GM18858 (cell line): ENCODE results near the gene FAT1.

Source experiments
- ATAC-seq: cut with Tn5 transposase; IDR thresholded peaks from one replicate; pipeline ENCODE4 v1.9.1; 2021; ENCODE audit not compliant: unreplicated experiment

FAT1 gene

DNA sequence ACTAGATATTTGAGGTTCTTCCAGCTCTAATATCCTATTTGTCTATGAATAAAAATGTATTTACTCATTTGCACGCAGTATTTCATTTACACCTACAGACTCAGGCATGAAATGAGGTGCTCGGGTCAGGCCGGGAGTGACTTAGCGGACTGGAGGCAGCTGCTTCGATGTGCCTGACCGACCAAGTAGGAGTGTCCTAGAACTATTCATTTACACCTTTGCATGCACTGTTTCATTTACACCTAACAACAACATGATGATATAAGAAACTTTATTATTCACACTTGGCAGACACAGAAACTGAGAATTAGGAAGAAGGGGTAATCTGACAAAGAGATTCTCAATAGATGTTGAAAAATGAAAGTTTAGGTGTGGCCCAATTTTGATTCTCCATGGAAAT lies 28.7 kb upstream of the FAT1 start:
- ATAC-seq: no peak

DNA sequence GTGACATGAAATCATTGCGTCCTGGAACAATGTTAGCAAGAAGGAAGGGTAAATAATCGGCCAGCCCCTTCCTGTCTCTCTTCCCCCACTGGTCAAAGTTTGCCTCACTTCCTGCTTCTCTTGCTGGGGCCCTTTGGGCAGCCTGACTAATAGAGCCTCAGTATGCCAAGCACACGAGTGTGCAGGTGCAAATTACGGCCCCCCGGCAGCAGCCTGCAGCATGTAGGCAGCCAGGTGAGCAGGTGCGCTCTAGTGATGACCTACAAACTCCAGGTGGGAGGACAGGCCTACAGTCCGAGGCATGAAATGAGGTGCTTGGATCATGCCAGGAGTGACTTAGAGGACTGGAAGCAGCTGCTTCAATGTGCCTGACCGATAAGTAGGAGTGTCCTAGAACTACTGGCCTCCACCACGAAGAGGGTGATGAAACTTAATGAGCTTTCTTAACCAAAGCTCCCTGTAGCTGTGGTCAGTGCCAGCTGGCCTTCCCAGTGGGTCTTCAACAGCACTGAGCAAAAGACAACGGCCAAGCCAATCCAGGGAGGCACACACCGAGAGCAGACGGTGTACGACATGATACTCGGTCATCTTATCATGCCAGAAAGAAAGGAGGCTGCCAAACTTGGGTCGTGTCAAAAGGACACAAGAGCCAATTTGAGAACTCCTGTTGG lies 26.1 kb upstream of the FAT1 start:
- no peak for ATAC-seq

GRCh38 chr4:186746581-186746980 lies 22.9 kb upstream of the FAT1 start:
- no peak for ATAC-seq

- no peak for ATAC-seq
These were observed 19.6 kb upstream of the FAT1 start for GRCh38 chr4:186743261-186743660.

DNA sequence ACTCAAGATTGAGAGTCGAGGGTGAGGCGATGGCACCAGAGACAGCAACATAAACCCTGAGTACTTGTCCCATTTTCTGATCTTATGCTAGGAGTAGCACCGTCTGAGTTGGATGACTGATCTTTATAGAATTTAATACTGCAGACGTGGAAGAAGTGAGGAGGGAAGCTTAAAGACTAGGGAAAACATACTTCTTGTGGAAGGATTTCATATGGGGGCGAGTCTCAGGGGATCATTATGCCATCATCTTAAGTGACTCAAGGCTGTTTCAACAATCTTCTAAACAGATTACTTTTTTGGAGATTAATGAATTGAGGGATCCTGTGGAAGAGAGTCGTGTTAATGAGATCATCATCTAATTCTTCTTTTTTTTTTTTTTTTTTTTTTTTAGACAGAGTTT lies 17.2 kb upstream of the FAT1 start:
- no peak for ATAC-seq

GRCh38 chr4:186739802-186740434 lies 16.3 kb upstream of the FAT1 start:
- no peak for ATAC-seq

- ATAC-seq: no peak
These were observed 15.7 kb upstream of the FAT1 start for GRCh38 chr4:186739317-186739716.

GRCh38 chr4:186738421-186738820 lies 14.8 kb upstream of the FAT1 start:
- ATAC-seq: no peak

DNA sequence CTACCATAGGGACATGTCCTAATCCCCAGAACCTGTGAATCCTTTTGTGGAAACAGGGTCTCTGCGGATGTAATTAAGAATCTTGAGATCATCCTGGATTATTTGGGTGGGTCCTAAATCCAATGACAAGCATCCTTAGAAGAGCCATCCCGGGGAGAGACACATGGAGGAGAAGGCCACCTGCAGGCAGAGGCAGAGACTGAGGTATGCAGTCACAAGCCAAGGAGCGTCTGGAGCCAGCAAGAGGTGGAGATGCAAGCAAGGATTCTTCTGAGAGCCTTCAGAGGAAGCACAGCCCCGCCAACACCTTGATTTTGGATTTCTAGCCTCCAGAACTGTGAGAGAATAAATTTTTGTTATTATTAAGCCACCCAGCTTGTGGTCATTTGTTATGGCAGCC lies 13.8 kb upstream of the FAT1 start:
- ATAC-seq: no peak

GRCh38 chr4:186736466-186736865 lies 12.8 kb upstream of the FAT1 start:
- ATAC-seq: no peak

GRCh38 chr4:186734251-186734650 lies 10.6 kb upstream of the FAT1 start:
- no peak for ATAC-seq

- no peak for ATAC-seq
These were observed 10.1 kb upstream of the FAT1 start for GRCh38 chr4:186733778-186734177.

DNA sequence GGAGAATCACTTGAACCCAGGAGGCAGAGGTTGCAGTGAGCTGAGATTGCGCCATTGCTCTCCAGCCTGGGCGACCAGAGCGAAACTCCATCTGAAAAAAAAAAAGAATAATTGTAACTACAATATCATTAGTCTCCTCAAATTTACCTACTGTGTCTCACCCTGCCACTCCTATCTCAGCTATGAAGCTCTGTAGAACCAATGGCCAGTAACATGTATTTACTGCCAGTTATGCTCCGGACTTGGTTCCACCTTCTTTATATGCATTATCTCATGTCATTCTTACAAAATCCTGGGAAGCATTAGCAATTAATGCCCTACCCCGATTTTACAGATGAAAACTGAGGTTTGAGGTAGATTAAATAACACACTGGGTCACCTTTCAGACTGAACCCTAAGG lies 7.0 kb upstream of the FAT1 start:
- no peak for ATAC-seq

DNA sequence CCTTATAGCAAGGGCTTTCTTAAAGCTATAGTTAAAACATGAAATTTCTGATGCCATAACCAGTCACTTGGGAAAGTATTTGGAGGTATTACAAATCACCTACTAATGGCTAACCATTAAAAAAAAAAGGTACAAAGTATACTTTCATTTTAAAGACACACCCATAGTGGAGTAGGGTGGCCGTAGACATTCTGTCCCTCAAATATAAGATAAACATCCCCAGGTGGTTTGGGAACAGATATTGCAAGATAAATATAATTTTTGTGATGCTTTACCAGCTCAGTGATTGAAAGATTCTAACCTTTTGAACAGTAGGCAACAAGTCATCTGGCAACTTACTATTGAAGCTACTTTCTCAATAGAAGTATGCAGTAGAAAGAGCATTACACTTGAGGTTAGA lies 6.2 kb upstream of the FAT1 start:
- ATAC-seq: no peak

GRCh38 chr4:186728631-186729271 lies 5.1 kb upstream of the FAT1 start:
- no peak for ATAC-seq

- ATAC-seq: no peak
These were observed 4.4 kb upstream of the FAT1 start for GRCh38 chr4:186727977-186728519.

GRCh38 chr4:186727169-186727976 lies 3.7 kb upstream of the FAT1 start:
- no peak for ATAC-seq

- ATAC-seq: no peak
These were observed 2.9 kb upstream of the FAT1 start for GRCh38 chr4:186726426-186727168.

GRCh38 chr4:186725469-186726425 lies 2.1 kb upstream of the FAT1 start:
- no peak for ATAC-seq
